ENCODE data around the gene IL34. TPM values are rescaled to one million over a fixed set of nuclear protein-coding genes. Genes with fewer than 3 reads are reported as not detected.

The IL34 gene
- total and polyA plus RNA-seq, 2 of the 13 experiments (the other 11 are each of a cell fraction or from before 2014, with no cell fraction given), result 1.2 to 1.3 TPM

GRCh38 chr16:70683146-70683944, 37.0 kb downstream of the IL34 start (continued):
- no peak; the same call in 1 of the 2 replicates for TF ChIP-seq ZNF318 (CRISPR knock-in tag; IDR thresholded peaks at IDR 0.05)
- no peak for TF ChIP-seq CCDC6 (CRISPR knock-in tag; IDR thresholded peaks at IDR 0.05)
- no peak for TF ChIP-seq ZFP36L1 (CRISPR knock-in tag; IDR thresholded peaks at IDR 0.05)
- TF ChIP-seq MBD4 (IDR thresholded peaks at IDR 0.05; ENCODE audit: borderline replicate concordance, low read length), result no peak
- TF ChIP-seq SMAD9 (CRISPR knock-in tag; IDR thresholded peaks at IDR 0.05), result no peak
- TF ChIP-seq PITX1 (CRISPR knock-in tag; IDR thresholded peaks at IDR 0.05), result peak; percentile 39; the same call in 1 of the 2 replicates
- no peak for TF ChIP-seq ZNF616 (CRISPR knock-in tag; IDR thresholded peaks at IDR 0.05; ENCODE audit: low read depth)
- TF ChIP-seq ZHX2 (IDR thresholded peaks at IDR 0.05; ENCODE audit: low read depth), result no peak
- TF ChIP-seq ZHX2 (CRISPR knock-in tag; IDR thresholded peaks at IDR 0.05; ENCODE audit: borderline replicate concordance), result no peak
- peak; percentile 44 for TF ChIP-seq IKZF4 (CRISPR knock-in tag; IDR thresholded peaks at IDR 0.05; ENCODE audit: borderline replicate concordance, low read depth, not compliant biosample characterization)
- no peak; the same call in 1 of the 2 replicates for TF ChIP-seq SATB2 (CRISPR knock-in tag; IDR thresholded peaks at IDR 0.05)
- TF ChIP-seq GRHL1 (CRISPR knock-in tag; conservative IDR thresholded peaks at IDR 0.05), result no peak
- 0 out of 2 replicates have a peak, but pooled peaks have one; percentile 46 for TF ChIP-seq ZNF879 (CRISPR knock-in tag; IDR thresholded peaks at IDR 0.05)
